K562 (cell line): ENCODE results near the gene HMG20B. TPM values are rescaled to one million over a fixed set of nuclear protein-coding genes. Genes with fewer than 3 reads are reported as not detected.
A peak's percentile ranks its signal among the peaks of the same experiment; 100 is the strongest.

Source experiments
- ARID1B ChIP-seq: fragments of 450-650 bp; IDR thresholded peaks from 2 replicates; pipeline ENCODE4 v1.6.1; 2016; ENCODE audit warnings: antibody characterized with exemption, mild to moderate bottlenecking, inconsistent platforms
- RB1 ChIP-seq: fragments of 450-650 bp; IDR thresholded peaks from 2 replicates; pipeline ENCODE4 v1.6.1; 2017; ENCODE audit warnings: low read depth, mild to moderate bottlenecking
- TCFL5 ChIP-seq: fragments of 250-450 bp; sonication (Bioruptor Pico); conservative IDR thresholded peaks from 2 replicates; pipeline ENCODE4 v1.6.1; 2021; ENCODE audit warnings: mild to moderate bottlenecking, moderate library complexity, matching md5 sums
- ZNF511 ChIP-seq: sonication (generic); formaldehyde crosslinking; IDR thresholded peaks from 2 replicates; pipeline ENCODE4 v1.8.0; 2022; ENCODE audit warnings: mild to moderate bottlenecking, missing genetic modification reagents
- ZNF592 ChIP-seq: fragments of 450-650 bp; IDR thresholded peaks from 2 replicates; pipeline ENCODE4 v1.6.1; 2017; ENCODE audit warnings: antibody characterized with exemption, mild to moderate bottlenecking
- polyA plus RNA-seq, 8 experiments: library from polyadenylated mRNA; depleted of rRNA in 4 of 8; stranded (reverse) in 5 of 8; unstranded in 3 of 8; fragments of >200 nt; fragmentation: Nextera tagmentation in 2 of 8; fragmentation: Illumina TruSeq in 1 of 8; extraction: Ambion mirVana in 2 of 8; extraction: Trizol in 1 of 8; gene quantifications; 2 replicates each; pipeline versions ENCODE4 v1.2.1 to v1.2.3, GENCODE V29; 2011 to 2014; ENCODE audit warnings: inconsistent platforms in 1 of 8, missing spikeins in 1 of 8
- total RNA-seq, 7 experiments: library from RNA; depleted of rRNA in 6 of 7; stranded (reverse); fragments of >200 nt in 6 of 7; fragmentation: Illumina TruSeq in 2 of 7; extraction: Trizol in 2 of 7; gene quantifications; 2 replicates each; pipeline versions ENCODE4 v1.2.1 to v1.2.3, GENCODE V29; 2011 to 2021; ENCODE audit warnings: low replicate concordance in 1 of 7
- TF ChIP-seq, protein P1 (sequence below): fragments of 450-650 bp; IDR thresholded peaks from 2 replicates; pipeline ENCODE4 v1.6.1; 2016; ENCODE audit warnings: mild to moderate bottlenecking, moderate library complexity
- TF ChIP-seq, protein P2 (sequence below), 2 experiments: fragments of 200-800 bp in 1 of 2; sonication (Bioruptor generic) in 1 of 2; sonication (generic) in 1 of 2; formaldehyde crosslinking in 1 of 2; IDR thresholded peaks in 1 of 2; conservative IDR thresholded peaks in 1 of 2; 2 replicates each; pipeline versions ENCODE4 v1.5.0 to v1.6.1; 2016 to 2020; ENCODE audit warnings: missing compliant biosample characterization in 1 of 2, missing genetic modification characterization in 1 of 2, missing genetic modification reagents in 1 of 2

HMG20B gene
- total and polyA plus RNA-seq, 9 of the 15 experiments (the other 6 are each of a cell fraction or from before 2014, with no cell fraction given), result 0.35 to 172 (median 38.6) TPM

DNA sequence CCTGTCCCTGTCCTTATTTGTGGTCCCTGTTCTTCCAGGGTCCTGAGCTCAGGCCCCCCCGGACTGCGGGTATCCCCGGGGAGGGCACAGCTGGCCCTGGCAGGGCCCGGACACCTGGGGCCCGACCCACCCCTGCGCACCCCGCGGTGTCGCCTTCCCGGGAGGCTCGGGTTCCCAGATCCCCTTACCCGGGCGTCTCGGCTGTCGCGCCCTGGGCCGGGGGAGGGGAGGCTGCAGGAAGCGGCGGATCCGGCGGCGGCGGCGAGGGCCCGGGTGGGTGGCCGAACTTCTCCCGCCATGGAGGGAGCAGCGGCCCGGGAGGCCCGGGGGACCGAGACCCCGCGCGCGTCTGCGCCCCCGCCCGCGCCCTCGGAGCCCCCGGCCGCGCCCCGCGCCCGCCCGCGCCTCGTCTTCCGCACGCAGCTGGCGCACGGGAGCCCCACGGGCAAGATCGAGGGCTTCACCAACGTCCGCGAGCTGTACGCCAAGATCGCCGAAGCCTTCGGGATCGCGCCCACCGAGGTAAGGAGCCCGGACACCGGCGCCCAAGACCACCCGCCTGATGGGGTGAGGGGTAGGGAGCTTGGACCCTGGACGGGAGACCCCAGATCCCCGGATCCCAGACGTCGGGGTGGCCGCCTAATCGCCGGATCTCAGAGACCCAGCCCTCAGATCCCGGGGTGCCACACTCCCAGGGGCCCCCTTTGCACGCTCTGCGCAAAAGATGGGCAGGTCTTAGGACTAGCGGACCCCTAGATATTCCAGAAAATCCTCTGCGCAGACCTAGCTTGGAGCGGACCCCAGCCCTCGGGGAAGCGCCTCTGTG is 12.8 kb downstream of the HMG20B start, which contains the start of gene GIPC3 (continued):
- TF ChIP-seq, protein P1, sequence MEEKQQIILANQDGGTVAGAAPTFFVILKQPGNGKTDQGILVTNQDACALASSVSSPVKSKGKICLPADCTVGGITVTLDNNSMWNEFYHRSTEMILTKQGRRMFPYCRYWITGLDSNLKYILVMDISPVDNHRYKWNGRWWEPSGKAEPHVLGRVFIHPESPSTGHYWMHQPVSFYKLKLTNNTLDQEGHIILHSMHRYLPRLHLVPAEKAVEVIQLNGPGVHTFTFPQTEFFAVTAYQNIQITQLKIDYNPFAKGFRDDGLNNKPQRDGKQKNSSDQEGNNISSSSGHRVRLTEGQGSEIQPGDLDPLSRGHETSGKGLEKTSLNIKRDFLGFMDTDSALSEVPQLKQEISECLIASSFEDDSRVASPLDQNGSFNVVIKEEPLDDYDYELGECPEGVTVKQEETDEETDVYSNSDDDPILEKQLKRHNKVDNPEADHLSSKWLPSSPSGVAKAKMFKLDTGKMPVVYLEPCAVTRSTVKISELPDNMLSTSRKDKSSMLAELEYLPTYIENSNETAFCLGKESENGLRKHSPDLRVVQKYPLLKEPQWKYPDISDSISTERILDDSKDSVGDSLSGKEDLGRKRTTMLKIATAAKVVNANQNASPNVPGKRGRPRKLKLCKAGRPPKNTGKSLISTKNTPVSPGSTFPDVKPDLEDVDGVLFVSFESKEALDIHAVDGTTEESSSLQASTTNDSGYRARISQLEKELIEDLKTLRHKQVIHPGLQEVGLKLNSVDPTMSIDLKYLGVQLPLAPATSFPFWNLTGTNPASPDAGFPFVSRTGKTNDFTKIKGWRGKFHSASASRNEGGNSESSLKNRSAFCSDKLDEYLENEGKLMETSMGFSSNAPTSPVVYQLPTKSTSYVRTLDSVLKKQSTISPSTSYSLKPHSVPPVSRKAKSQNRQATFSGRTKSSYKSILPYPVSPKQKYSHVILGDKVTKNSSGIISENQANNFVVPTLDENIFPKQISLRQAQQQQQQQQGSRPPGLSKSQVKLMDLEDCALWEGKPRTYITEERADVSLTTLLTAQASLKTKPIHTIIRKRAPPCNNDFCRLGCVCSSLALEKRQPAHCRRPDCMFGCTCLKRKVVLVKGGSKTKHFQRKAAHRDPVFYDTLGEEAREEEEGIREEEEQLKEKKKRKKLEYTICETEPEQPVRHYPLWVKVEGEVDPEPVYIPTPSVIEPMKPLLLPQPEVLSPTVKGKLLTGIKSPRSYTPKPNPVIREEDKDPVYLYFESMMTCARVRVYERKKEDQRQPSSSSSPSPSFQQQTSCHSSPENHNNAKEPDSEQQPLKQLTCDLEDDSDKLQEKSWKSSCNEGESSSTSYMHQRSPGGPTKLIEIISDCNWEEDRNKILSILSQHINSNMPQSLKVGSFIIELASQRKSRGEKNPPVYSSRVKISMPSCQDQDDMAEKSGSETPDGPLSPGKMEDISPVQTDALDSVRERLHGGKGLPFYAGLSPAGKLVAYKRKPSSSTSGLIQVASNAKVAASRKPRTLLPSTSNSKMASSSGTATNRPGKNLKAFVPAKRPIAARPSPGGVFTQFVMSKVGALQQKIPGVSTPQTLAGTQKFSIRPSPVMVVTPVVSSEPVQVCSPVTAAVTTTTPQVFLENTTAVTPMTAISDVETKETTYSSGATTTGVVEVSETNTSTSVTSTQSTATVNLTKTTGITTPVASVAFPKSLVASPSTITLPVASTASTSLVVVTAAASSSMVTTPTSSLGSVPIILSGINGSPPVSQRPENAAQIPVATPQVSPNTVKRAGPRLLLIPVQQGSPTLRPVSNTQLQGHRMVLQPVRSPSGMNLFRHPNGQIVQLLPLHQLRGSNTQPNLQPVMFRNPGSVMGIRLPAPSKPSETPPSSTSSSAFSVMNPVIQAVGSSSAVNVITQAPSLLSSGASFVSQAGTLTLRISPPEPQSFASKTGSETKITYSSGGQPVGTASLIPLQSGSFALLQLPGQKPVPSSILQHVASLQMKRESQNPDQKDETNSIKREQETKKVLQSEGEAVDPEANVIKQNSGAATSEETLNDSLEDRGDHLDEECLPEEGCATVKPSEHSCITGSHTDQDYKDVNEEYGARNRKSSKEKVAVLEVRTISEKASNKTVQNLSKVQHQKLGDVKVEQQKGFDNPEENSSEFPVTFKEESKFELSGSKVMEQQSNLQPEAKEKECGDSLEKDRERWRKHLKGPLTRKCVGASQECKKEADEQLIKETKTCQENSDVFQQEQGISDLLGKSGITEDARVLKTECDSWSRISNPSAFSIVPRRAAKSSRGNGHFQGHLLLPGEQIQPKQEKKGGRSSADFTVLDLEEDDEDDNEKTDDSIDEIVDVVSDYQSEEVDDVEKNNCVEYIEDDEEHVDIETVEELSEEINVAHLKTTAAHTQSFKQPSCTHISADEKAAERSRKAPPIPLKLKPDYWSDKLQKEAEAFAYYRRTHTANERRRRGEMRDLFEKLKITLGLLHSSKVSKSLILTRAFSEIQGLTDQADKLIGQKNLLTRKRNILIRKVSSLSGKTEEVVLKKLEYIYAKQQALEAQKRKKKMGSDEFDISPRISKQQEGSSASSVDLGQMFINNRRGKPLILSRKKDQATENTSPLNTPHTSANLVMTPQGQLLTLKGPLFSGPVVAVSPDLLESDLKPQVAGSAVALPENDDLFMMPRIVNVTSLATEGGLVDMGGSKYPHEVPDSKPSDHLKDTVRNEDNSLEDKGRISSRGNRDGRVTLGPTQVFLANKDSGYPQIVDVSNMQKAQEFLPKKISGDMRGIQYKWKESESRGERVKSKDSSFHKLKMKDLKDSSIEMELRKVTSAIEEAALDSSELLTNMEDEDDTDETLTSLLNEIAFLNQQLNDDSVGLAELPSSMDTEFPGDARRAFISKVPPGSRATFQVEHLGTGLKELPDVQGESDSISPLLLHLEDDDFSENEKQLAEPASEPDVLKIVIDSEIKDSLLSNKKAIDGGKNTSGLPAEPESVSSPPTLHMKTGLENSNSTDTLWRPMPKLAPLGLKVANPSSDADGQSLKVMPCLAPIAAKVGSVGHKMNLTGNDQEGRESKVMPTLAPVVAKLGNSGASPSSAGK, result peak; percentile 42; the same call in 1 of the 2 replicates
- TF ChIP-seq ZNF511 (CRISPR knock-in tag) (no peak), RB1 (peak; percentile 60; the same call in 1 of the 2 replicates), TCFL5 (CRISPR knock-in tag) (no peak), ARID1B (0 out of 2 replicates have a peak, but pooled peaks have one; percentile 8), ZNF592 (peak; percentile 35; the same call in 1 of the 2 replicates)
- TF ChIP-seq, protein P2, sequence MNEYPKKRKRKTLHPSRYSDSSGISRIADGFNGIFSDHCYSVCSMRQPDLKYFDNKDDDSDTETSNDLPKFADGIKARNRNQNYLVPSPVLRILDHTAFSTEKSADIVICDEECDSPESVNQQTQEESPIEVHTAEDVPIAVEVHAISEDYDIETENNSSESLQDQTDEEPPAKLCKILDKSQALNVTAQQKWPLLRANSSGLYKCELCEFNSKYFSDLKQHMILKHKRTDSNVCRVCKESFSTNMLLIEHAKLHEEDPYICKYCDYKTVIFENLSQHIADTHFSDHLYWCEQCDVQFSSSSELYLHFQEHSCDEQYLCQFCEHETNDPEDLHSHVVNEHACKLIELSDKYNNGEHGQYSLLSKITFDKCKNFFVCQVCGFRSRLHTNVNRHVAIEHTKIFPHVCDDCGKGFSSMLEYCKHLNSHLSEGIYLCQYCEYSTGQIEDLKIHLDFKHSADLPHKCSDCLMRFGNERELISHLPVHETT (CRISPR knock-in tag; conservative IDR thresholded peaks at IDR 0.05 in 1 of 2, IDR thresholded peaks at IDR 0.05 in 1 of 2), result 0 out of 4 replicates have a peak, but pooled peaks of 1 of the 2 experiments have one; percentile 2
